ENCODE results near the gene TPD52L2. TPM values are rescaled to one million over a fixed set of nuclear protein-coding genes. Genes with fewer than 3 reads are reported as not detected.

TPD52L2 gene
- total RNA-seq, 1 experiment from 2014 or later: 147 TPM

DNA sequence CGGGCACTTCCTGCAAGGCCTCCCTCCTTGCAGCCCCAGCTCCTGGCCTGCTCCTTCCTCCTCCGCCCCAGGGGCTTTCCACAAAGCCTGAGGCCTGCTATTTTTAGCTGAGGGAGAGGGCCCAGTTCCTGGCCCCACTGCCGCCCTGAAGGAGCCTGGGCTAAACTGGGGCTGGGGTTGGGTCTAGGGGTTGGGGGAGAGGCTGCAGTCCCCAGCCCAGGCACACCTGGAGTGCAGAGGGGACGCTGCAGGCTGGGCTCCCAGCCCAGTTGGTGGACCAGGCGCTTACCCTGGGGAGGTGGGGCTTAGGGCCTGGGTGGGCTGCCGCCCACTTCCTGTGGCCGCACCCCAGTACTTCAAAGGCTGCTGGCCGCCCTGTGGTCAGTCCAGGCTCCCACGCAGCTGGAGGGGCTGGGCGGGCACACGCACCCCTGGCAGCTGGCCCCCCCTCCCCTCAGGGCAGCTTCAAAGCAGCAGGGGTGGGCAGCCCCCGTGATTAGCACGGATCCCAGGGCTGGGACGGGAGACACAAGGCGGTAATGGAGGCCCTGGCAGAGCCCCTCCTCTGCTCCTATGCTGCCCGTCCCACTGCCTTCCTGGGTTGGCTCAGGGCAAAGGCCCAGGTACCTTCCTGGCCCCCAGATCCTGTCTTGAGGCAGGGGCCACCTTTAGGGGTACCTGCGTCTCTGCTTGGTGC is 10.9 kb upstream of the TPD52L2 start:
- BruUV-seq (replicated peaks): no TSS peak
- TF ChIP-seq EZH2phosphoT487 (IDR thresholded peaks at IDR 0.05; ENCODE audit: borderline replicate concordance, low read length): no peak
- TF ChIP-seq EZH2 (IDR thresholded peaks at IDR 0.05; ENCODE audit: low read length, unreplicated experiment): no peak
- TF ChIP-seq, protein P1, sequence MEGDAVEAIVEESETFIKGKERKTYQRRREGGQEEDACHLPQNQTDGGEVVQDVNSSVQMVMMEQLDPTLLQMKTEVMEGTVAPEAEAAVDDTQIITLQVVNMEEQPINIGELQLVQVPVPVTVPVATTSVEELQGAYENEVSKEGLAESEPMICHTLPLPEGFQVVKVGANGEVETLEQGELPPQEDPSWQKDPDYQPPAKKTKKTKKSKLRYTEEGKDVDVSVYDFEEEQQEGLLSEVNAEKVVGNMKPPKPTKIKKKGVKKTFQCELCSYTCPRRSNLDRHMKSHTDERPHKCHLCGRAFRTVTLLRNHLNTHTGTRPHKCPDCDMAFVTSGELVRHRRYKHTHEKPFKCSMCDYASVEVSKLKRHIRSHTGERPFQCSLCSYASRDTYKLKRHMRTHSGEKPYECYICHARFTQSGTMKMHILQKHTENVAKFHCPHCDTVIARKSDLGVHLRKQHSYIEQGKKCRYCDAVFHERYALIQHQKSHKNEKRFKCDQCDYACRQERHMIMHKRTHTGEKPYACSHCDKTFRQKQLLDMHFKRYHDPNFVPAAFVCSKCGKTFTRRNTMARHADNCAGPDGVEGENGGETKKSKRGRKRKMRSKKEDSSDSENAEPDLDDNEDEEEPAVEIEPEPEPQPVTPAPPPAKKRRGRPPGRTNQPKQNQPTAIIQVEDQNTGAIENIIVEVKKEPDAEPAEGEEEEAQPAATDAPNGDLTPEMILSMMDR (conservative IDR thresholded peaks at IDR 0.05; ENCODE audit: low read depth, low read length): no peak
- Histone ChIP-seq H3K36me3 (ENCODE audit: low read depth, low read length) (no peaks in the 10 kb centered on the region), H4K20me1 (ENCODE audit: low read length) (no peaks in the 10 kb centered on the region), H3F3A (ENCODE audit: low read length, unreplicated experiment) (peaks cover 3% of the 10 kb centered on the region), H3K9ac (ENCODE audit: low read length) (no peak overlapping the region), H3K27me3 (ENCODE audit: low read length) (peaks cover 20% of the 10 kb centered on the region), H3K4me1 (ENCODE audit: insufficient read depth, low read length) (no peaks in the 10 kb centered on the region), H3K9me3 (ENCODE audit: low read length) (no peaks in the 10 kb centered on the region), H3K9me2 (replicated peaks; ENCODE audit: low read length) (no peaks in the 10 kb centered on the region), H3K27ac (ENCODE audit: low read length) (no peak overlapping the region), H3K4me3 (ENCODE audit: low read length) (no peak overlapping the region), H3K4me2 (ENCODE audit: low read length) (no peak overlapping the region), H3K79me2 (ENCODE audit: low read length) (no peaks in the 10 kb centered on the region), H2AFZ (ENCODE audit: low read length) (no peak overlapping the region)
- intact Hi-C loops (cut with micrococcal nuclease): no loop called here
- ATAC-seq (peak; percentile 13), DNase-seq (no peak)
- ChIA-PET CTCF (no interaction called here), POLR2A (ENCODE audit: unreplicated experiment) (interaction anchor here (0.6 to 0.7 kb wide), 2 partner anchors 35 to 50 kb away, joined by 3 read pairs; no protein-coding TSS in a partner anchor)

DNA sequence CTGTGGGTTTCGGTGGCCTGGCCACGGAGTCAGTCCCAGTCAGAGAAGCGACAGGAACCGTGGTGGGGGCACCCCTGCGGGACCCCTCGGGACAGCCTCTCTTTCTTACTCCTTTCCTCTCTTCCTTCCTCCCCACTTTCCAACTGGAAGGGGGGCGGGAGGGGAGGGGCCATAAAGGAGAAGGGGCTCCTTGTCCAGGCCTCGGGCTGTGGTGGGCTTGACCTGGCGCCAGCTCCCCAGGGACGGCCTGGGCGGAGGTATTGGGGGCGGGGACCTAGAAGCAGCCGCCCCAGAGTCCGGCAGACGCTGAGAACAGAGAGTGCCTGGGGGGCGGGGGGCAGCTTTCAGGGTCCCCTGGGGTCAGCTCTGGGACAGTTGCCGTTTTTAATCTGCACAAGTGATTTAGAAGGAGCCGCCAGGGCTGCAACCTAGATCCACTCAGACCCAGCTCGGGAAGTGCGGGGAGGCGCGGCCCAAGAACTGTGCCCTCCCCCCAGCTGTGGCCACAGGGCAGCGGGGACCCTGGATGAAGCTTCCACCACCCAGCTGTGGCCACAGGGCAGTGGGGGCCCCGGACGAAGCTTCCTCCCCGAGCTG is 10.2 kb upstream of the TPD52L2 start:
- Histone ChIP-seq H3K79me2 (ENCODE audit: low read length) (no peaks in the 10 kb centered on the region), H3K27me3 (ENCODE audit: low read length) (peaks cover 20% of the 10 kb centered on the region), H3F3A (ENCODE audit: low read length, unreplicated experiment) (peaks cover 3% of the 10 kb centered on the region), H2AFZ (ENCODE audit: low read length) (no peak overlapping the region), H3K9me2 (replicated peaks; ENCODE audit: low read length) (no peaks in the 10 kb centered on the region), H3K9ac (ENCODE audit: low read length) (no peak overlapping the region), H3K4me1 (ENCODE audit: insufficient read depth, low read length) (no peaks in the 10 kb centered on the region), H3K36me3 (ENCODE audit: low read depth, low read length) (no peaks in the 10 kb centered on the region), H3K4me2 (ENCODE audit: low read length) (no peak overlapping the region), H3K27ac (ENCODE audit: low read length) (no peak overlapping the region), H3K9me3 (ENCODE audit: low read length) (no peaks in the 10 kb centered on the region), H4K20me1 (ENCODE audit: low read length) (no peaks in the 10 kb centered on the region), H3K4me3 (ENCODE audit: low read length) (no peak overlapping the region)
- DNase-seq (no peak), ATAC-seq (no peak; the same call in 1 of the 2 replicates)
- intact Hi-C loops (cut with micrococcal nuclease): no loop called here
- no TSS peak for BruUV-seq (replicated peaks)
- ChIA-PET POLR2A (ENCODE audit: unreplicated experiment) (interaction anchor here (0.7 kb wide), 1 partner anchor 51 kb away, joined by 3 read pairs; no protein-coding TSS in a partner anchor), CTCF (no interaction called here)
- TF ChIP-seq EZH2 (IDR thresholded peaks at IDR 0.05; ENCODE audit: low read length, unreplicated experiment) (no peak), EZH2phosphoT487 (IDR thresholded peaks at IDR 0.05; ENCODE audit: borderline replicate concordance, low read length) (no peak)
- TF ChIP-seq, protein P1 (conservative IDR thresholded peaks at IDR 0.05; ENCODE audit: low read depth, low read length): no peak

Data from PC-3 (cell line).